HepG2 (cell line): Measurements from ENCODE around the gene EIF3A. TPM values are rescaled to one million over a fixed set of nuclear protein-coding genes. Genes with fewer than 3 reads are reported as not detected.
A peak's percentile ranks its signal among the peaks of the same experiment; 100 is the strongest.

Experiments
- ARID3A ChIP-seq: IDR thresholded peaks from 2 replicates; pipeline ENCODE4 v1.6.1; 2012; ENCODE audit warnings: low read depth, low read length, improper control_type of control experiment
- ETV6 ChIP-seq: sonication (generic); formaldehyde crosslinking; conservative IDR thresholded peaks from 2 replicates; pipeline ENCODE4 v1.4.0; 2020; ENCODE audit warnings: missing genetic modification reagents
- FOXO4 ChIP-seq: sonication (generic); formaldehyde crosslinking; conservative IDR thresholded peaks from 2 replicates; pipeline ENCODE4 v1.8.1; 2023; ENCODE audit warnings: missing genetic modification reagents
- MAFG ChIP-seq: sonication (generic); formaldehyde crosslinking; IDR thresholded peaks from 2 replicates; pipeline ENCODE4 v1.5.1; 2020; ENCODE audit warnings: mild to moderate bottlenecking, missing genetic modification reagents
- MEIS1 ChIP-seq: sonication (generic); formaldehyde crosslinking; IDR thresholded peaks from 2 replicates; pipeline ENCODE4 v1.9.0; 2021; ENCODE audit warnings: mild to moderate bottlenecking, missing genetic modification reagents, moderate library complexity, borderline replicate concordance
- MEIS2 ChIP-seq: sonication (generic); formaldehyde crosslinking; IDR thresholded peaks from 2 replicates; pipeline ENCODE4 v1.9.0; 2021; ENCODE audit warnings: mild to moderate bottlenecking, missing genetic modification reagents
- NFYB ChIP-seq: sonication (generic); formaldehyde crosslinking; IDR thresholded peaks from 2 replicates; pipeline ENCODE4 v1.4.0; 2020; ENCODE audit warnings: missing genetic modification reagents
- PBX2 ChIP-seq: IDR thresholded peaks from 2 replicates; pipeline ENCODE4 v1.6.1; 2016; ENCODE audit warnings: control low read depth
- RARA ChIP-seq: IDR thresholded peaks from 2 replicates; pipeline ENCODE4 v1.6.1; 2016; ENCODE audit warnings: missing genetic modification reagents, missing compliant biosample characterization
- RFX3 ChIP-seq: IDR thresholded peaks from 2 replicates; pipeline ENCODE4 v1.6.1; 2016; ENCODE audit warnings: missing biosample characterization, missing genetic modification reagents
- RORA ChIP-seq: sonication (generic); formaldehyde crosslinking; IDR thresholded peaks from 2 replicates; pipeline ENCODE4 v1.5.0; 2020; ENCODE audit warnings: mild to moderate bottlenecking, missing genetic modification reagents, moderate library complexity
- SALL1 ChIP-seq: sonication (generic); formaldehyde crosslinking; IDR thresholded peaks from 2 replicates; pipeline ENCODE4 v1.8.0; 2022; ENCODE audit warnings: mild to moderate bottlenecking, missing genetic modification reagents
- SMAD9 ChIP-seq: sonication (generic); formaldehyde crosslinking; IDR thresholded peaks from 2 replicates; pipeline ENCODE4 v1.5.1; 2020; ENCODE audit warnings: mild to moderate bottlenecking, missing genetic modification reagents
- SOX13 ChIP-seq, 3 experiments: fragments of 450-650 bp in 1 of 3; sonication (generic) in 1 of 3; formaldehyde crosslinking in 1 of 3; IDR thresholded peaks in 2 of 3; conservative IDR thresholded peaks in 1 of 3; 2 replicates each; pipeline versions ENCODE4 v1.5.0 to v1.6.1; 2016 to 2020; ENCODE audit warnings: antibody characterized with exemption in 1 of 3, mild to moderate bottlenecking in 1 of 3, missing compliant biosample characterization in 1 of 3, missing genetic modification reagents in 1 of 3, moderate library complexity in 1 of 3
- ZNF121 ChIP-seq: sonication (generic); formaldehyde crosslinking; IDR thresholded peaks from 2 replicates; pipeline ENCODE4 v1.5.0; 2020; ENCODE audit warnings: mild to moderate bottlenecking, missing genetic modification reagents
- ZNF18 ChIP-seq: sonication (generic); formaldehyde crosslinking; IDR thresholded peaks from 2 replicates; pipeline ENCODE4 v1.8.0; 2022; ENCODE audit warnings: mild to moderate bottlenecking, missing genetic modification reagents; ENCODE audit not compliant: insufficient replicate concordance
- ZNF724P ChIP-seq: sonication (generic); formaldehyde crosslinking; IDR thresholded peaks from 2 replicates; pipeline ENCODE4 v1.8.0; 2022; ENCODE audit warnings: missing genetic modification reagents, borderline replicate concordance
- ZNF75D ChIP-seq: sonication (generic); formaldehyde crosslinking; IDR thresholded peaks from 2 replicates; pipeline ENCODE4 v1.8.1; 2023; ENCODE audit warnings: missing genetic modification reagents, mild to moderate bottlenecking, borderline replicate concordance
- ZNF777 ChIP-seq: sonication (generic); formaldehyde crosslinking; IDR thresholded peaks from 2 replicates; pipeline ENCODE4 v1.4.0; 2020; ENCODE audit warnings: missing genetic modification reagents
- ZNF792 ChIP-seq: IDR thresholded peaks from 2 replicates; pipeline ENCODE4 v1.6.1; 2016
- ZNF816 ChIP-seq: sonication (generic); formaldehyde crosslinking; IDR thresholded peaks from 2 replicates; pipeline ENCODE4 v1.8.0; 2022; ENCODE audit warnings: missing genetic modification reagents, mild to moderate bottlenecking, borderline replicate concordance
- ZNF83 ChIP-seq: sonication (generic); formaldehyde crosslinking; IDR thresholded peaks from 2 replicates; pipeline ENCODE4 v1.4.0; 2020; ENCODE audit warnings: missing genetic modification reagents, mild to moderate bottlenecking, borderline replicate concordance
- ZNF891 ChIP-seq: sonication (generic); formaldehyde crosslinking; IDR thresholded peaks from 2 replicates; pipeline ENCODE4 v1.5.0; 2020; ENCODE audit warnings: mild to moderate bottlenecking, missing genetic modification reagents
- ZSCAN9 ChIP-seq: IDR thresholded peaks from 2 replicates; pipeline ENCODE4 v1.6.1; 2016; ENCODE audit warnings: borderline replicate concordance
- polyA plus RNA-seq, 8 experiments: library from polyadenylated mRNA; depleted of rRNA in 3 of 8; stranded (reverse) in 7 of 8; unstranded in 1 of 8; fragments of >200 nt; fragmentation: Illumina TruSeq in 4 of 8; extraction: Trizol in 4 of 8; gene quantifications; 2 replicates each; pipeline versions ENCODE4 v1.2.1 to v1.2.3, GENCODE V29; 2011 to 2016; ENCODE audit warnings: low read depth in 4 of 8, missing spikeins in 1 of 8, mixed read lengths in 1 of 8; ENCODE audit not compliant: insufficient read depth in 1 of 8
- total RNA-seq, 5 experiments: library from RNA; depleted of rRNA; stranded (reverse); fragments of >200 nt; fragmentation: Illumina TruSeq; extraction: Trizol; gene quantifications; 2 replicates each; pipeline ENCODE4 v1.2.3, GENCODE V29; 2016; ENCODE audit warnings: low read depth in 1 of 5

EIF3A gene
- total and polyA plus RNA-seq, 2 of the 13 experiments (the other 11 are each of a cell fraction or from before 2014, with no cell fraction given): 25.6 to 117 TPM

GRCh38 chr10:119080521-119081259 lies at the start of gene EIF3A (continued):
- TF ChIP-seq ZNF891 (CRISPR knock-in tag): peak; percentile 61; the same call in 1 of the 2 replicates
- peak; percentile 64 for TF ChIP-seq SALL1 (CRISPR knock-in tag)
- TF ChIP-seq MAFG: no peak
- no peak for TF ChIP-seq FOXO4
- TF ChIP-seq RARA (CRISPR knock-in tag): 0 out of 2 replicates have a peak, but pooled peaks have one; percentile 35
- TF ChIP-seq ZSCAN9 (CRISPR knock-in tag): no peak; the same call in 1 of the 2 replicates
- no peak for TF ChIP-seq ZNF75D (CRISPR knock-in tag)
- TF ChIP-seq SOX13 (IDR thresholded peaks at IDR 0.05): peak; percentile 28; the same call in 1 of the 2 replicates
- peak in 1 of 2 experiments; percentile 44; a peak in 1 of 4 replicates for TF ChIP-seq SOX13 (CRISPR knock-in tag; conservative IDR thresholded peaks at IDR 0.05 in 1 of 2, IDR thresholded peaks at IDR 0.05 in 1 of 2)
- peak; percentile 46; the same call in 1 of the 2 replicates for TF ChIP-seq NFYB (CRISPR knock-in tag)
- no peak for TF ChIP-seq ZNF83
- TF ChIP-seq ZNF724P (CRISPR knock-in tag): 0 out of 2 replicates have a peak, but pooled peaks have one; percentile 90
- TF ChIP-seq ZNF816 (CRISPR knock-in tag): peak; percentile 98
- TF ChIP-seq ZNF792 (CRISPR knock-in tag): peak; percentile 80
- TF ChIP-seq RORA (CRISPR knock-in tag): no peak
- 0 out of 2 replicates have a peak, but pooled peaks have one; percentile 13 for TF ChIP-seq ARID3A
- no peak for TF ChIP-seq RFX3 (CRISPR knock-in tag)
- peak; percentile 52; the same call in 1 of the 2 replicates for TF ChIP-seq ETV6 (CRISPR knock-in tag)
- TF ChIP-seq SMAD9 (CRISPR knock-in tag): no peak
- TF ChIP-seq PBX2 (CRISPR knock-in tag): no peak
- TF ChIP-seq ZNF777 (CRISPR knock-in tag): peak; percentile 90
- TF ChIP-seq ZNF121: peak; percentile 32; the same call in 1 of the 2 replicates
- TF ChIP-seq ZNF18 (CRISPR knock-in tag): peak; percentile 90
- 0 out of 2 replicates have a peak, but pooled peaks have one; percentile 6 for TF ChIP-seq MEIS2 (CRISPR knock-in tag)
- TF ChIP-seq MEIS1: peak; percentile 62; the same call in 1 of the 2 replicates
